Mucosa of descending colon (tissue), 3 donors: Measurements from ENCODE around the gene SLAMF9. TPM values are rescaled to one million over a fixed set of nuclear protein-coding genes. Genes with fewer than 3 reads are reported as not detected.

Experiments used
- ATAC-seq: fragments of 200-7000 bp; cut with Tn5 transposase; one replicate; pipeline ENCODE4 v1.9.1; 2020; ENCODE audit warnings: mild to moderate bottlenecking, moderate library complexity
- DNase-seq, 3 donors: peaks; one replicate each; pipeline ENCODE4 v3.0.0-alpha.2; 2020
- H3K36me3 ChIP-seq: fragments of 200-600 bp; one replicate; pipeline ENCODE4 v1.8.0; 2021; ENCODE audit warnings: low read depth, mild to moderate bottlenecking
- H3K4me1 ChIP-seq: fragments of 200-600 bp; one replicate; pipeline ENCODE4 v1.8.0; 2021; ENCODE audit warnings: low read depth, mild to moderate bottlenecking
- H3K4me3 ChIP-seq: fragments of 200-600 bp; one replicate; pipeline ENCODE4 v1.8.0; 2021; ENCODE audit warnings: mild to moderate bottlenecking
- H3K9me3 ChIP-seq: fragments of 200-600 bp; one replicate; pipeline ENCODE4 v1.8.0; 2021; ENCODE audit warnings: mild to moderate bottlenecking
- CTCF ChIP-seq: fragments of 200-600 bp; IDR thresholded peaks from one replicate; pipeline ENCODE4 v1.8.0; 2022; ENCODE audit warnings: antibody characterized with exemption, mild to moderate bottlenecking
- intact Hi-C, 2 donors: fragments of 100-400 bp; cut with DNase I in 1 of 2; cut with micrococcal nuclease in 1 of 2; formaldehyde crosslinking; loops; one replicate each; pipeline versions ENCODE4 v1.11.0 to v1.11.1; 2022; cut with DNase I, micrococcal nuclease
- total RNA-seq, 3 donors: library from RNA; stranded (reverse); fragmentation: NEBNext Ultra II Directional in 2 of 3; extraction: Animal tissue kit (Norgen Biotek cat#: 25700) in 2 of 3; gene quantifications; one replicate each; pipeline versions ENCODE4 v1.2.1 to v1.2.4, GENCODE V29; 2021 to 2023
- donor health status: DM: no; HTN: no; CAD: no; lungs with moderate emphysema.
- donor health status: DM: no; HTN: no; CAD: no.
- donor health status: DM: no; HTN: yes; CAD: no.

Gene SLAMF9
- total RNA-seq, 3 donors from 2014 or later, result not detected

DNA sequence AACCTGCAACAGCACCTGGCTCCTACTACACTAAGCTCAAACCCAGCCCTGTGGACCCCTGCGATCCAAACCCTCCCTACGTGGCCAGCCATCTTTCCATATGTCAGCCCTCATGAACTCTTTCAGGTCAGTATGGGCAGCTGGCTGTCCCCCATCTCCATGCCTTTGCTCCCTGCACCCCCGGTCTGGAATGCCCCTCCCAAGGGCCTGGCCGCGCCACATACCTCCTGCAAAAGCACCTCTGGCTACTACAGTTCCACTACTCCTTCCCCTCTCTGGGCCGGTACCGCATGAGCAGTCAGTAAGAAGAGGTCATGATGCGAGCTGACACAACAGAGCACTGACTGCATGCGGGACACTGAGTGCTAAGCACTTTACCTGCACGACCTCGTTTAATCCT is 18.7 kb downstream of the SLAMF9 start:
- no peaks in the 10 kb centered on the region for H3K36me3 ChIP-seq
- peaks cover 40% of the 10 kb centered on the region for H3K4me1 ChIP-seq
- TF ChIP-seq CTCF, result no peak
- H3K9me3 ChIP-seq, result no peaks in the 10 kb centered on the region
- ATAC-seq, result no peak
- intact Hi-C loops, result loop anchor here in 1 of 2 donors (5.0 kb wide), 1 partner anchor 72 kb away; no protein-coding TSS in a partner anchor
- H3K4me3 ChIP-seq, result no peak overlapping the region
- DNase-seq, result peak in 1 of 3 donors; percentile 19

- ATAC-seq (no peak), DNase-seq (peak in 1 of 3 donors; percentile 17)
- TF ChIP-seq CTCF, result no peak
- H3K36me3 ChIP-seq, result no peaks in the 10 kb centered on the region
- H3K4me3 ChIP-seq, result no peak overlapping the region
- no peaks in the 10 kb centered on the region for H3K9me3 ChIP-seq
- peaks cover 34% of the 10 kb centered on the region for H3K4me1 ChIP-seq
- intact Hi-C loops, result loop anchor here in 1 of 2 donors (5.0 kb wide), 1 partner anchor 73 kb away; no protein-coding TSS in a partner anchor
Measured at GRCh38 chr1:159934136-159935039, 19.6 kb downstream of the SLAMF9 start.

- Histone ChIP-seq H3K4me1 (peaks cover 23% of the 10 kb centered on the region), H3K4me3 (no peak overlapping the region), H3K36me3 (no peaks in the 10 kb centered on the region), H3K9me3 (no peaks in the 10 kb centered on the region)
- DNase-seq (no peak), ATAC-seq (no peak)
- TF ChIP-seq CTCF, result no peak
- intact Hi-C loops, result no loop called here
Measured at GRCh38 chr1:159933347-159933746, 20.7 kb downstream of the SLAMF9 start.

- intact Hi-C loops, result no loop called here
- Histone ChIP-seq H3K9me3 (no peaks in the 10 kb centered on the region), H3K4me3 (no peak overlapping the region), H3K36me3 (no peaks in the 10 kb centered on the region), H3K4me1 (peaks cover 16% of the 10 kb centered on the region)
- ATAC-seq (no peak), DNase-seq (peak in 1 of 3 donors; percentile 20)
- TF ChIP-seq CTCF, result no peak
Measured at GRCh38 chr1:159932296-159933285, 21.4 kb downstream of the SLAMF9 start.

GRCh38 chr1:159931795-159932173 is 22.3 kb downstream of the SLAMF9 start:
- intact Hi-C loops, result no loop called here
- no peak overlapping the region for H3K4me3 ChIP-seq
- H3K36me3 ChIP-seq, result no peaks in the 10 kb centered on the region
- no peak for ATAC-seq
- H3K9me3 ChIP-seq, result no peaks in the 10 kb centered on the region
- no peak for DNase-seq
- no peak for TF ChIP-seq CTCF
- peaks cover 11% of the 10 kb centered on the region for H3K4me1 ChIP-seq
